CD14-positive monocyte (primary cell): ENCODE results near the gene CALHM1. TPM values are rescaled to one million over a fixed set of nuclear protein-coding genes. Genes with fewer than 3 reads are reported as not detected.
"Not testable (repeated sequence)": the region's sequence is repeated elsewhere in the genome, so short reads cannot be mapped to it uniquely, and the experiment has no call there.

Experiments
- DNase-seq, 3 donors: peaks; one replicate each; pipeline ENCODE4 v3.0.0-alpha.2; 2011 to 2022
- H2AFZ ChIP-seq: 2 replicates; pipeline ENCODE4 v1.6.0; 2012; ENCODE audit warnings: mild to moderate bottlenecking, low read depth, low read length, inconsistent platforms; ENCODE audit not compliant: insufficient read depth, poor library complexity, severe bottlenecking
- H3K27ac ChIP-seq, 2 donors: 1 replicate in 1 of 2; 2 replicates in 1 of 2; pipeline ENCODE4 v1.5.1; 2012 to 2013; ENCODE audit warnings: low read length in 2 of 2, control low read depth in 1 of 2, inconsistent platforms in 1 of 2, low read depth in 1 of 2, mild to moderate bottlenecking in 1 of 2
- H3K27me3 ChIP-seq, 2 donors: one replicate each; pipeline versions ENCODE4 v1.6.0 to v1.6.1; 2011 to 2013; ENCODE audit warnings: low read length in 2 of 2; ENCODE audit not compliant: control insufficient read depth in 2 of 2, insufficient read depth in 2 of 2
- H3K36me3 ChIP-seq, 2 donors: replicated peaks in 1 of 2; 1 replicate in 1 of 2; 2 replicates in 1 of 2; pipeline versions ENCODE4 v1.5.1 to v1.6.1; 2012 to 2013; ENCODE audit warnings: low read length in 2 of 2, control low read depth in 1 of 2, inconsistent platforms in 1 of 2, mild to moderate bottlenecking in 1 of 2; ENCODE audit not compliant: insufficient read depth in 2 of 2, control insufficient read depth in 1 of 2
- H3K4me1 ChIP-seq, 2 donors: 1 replicate in 1 of 2; 2 replicates in 1 of 2; pipeline versions ENCODE4 v1.5.1 to v1.6.1; 2012 to 2013; ENCODE audit warnings: low read length in 2 of 2, control low read depth in 1 of 2, inconsistent platforms in 1 of 2, mild to moderate bottlenecking in 1 of 2, moderate library complexity in 1 of 2; ENCODE audit not compliant: insufficient read depth in 2 of 2, control insufficient read depth in 1 of 2
- H3K4me2 ChIP-seq: replicated peaks from 2 replicates; pipeline ENCODE3; 2012; ENCODE audit warnings: low read length, moderate library complexity, mild to moderate bottlenecking; ENCODE audit not compliant: poor library complexity, severe bottlenecking; ENCODE audit errors: extremely low read depth
- H3K4me3 ChIP-seq, 3 experiments: fragments of 200-600 bp in 1 of 3; sonication (generic) in 1 of 3; replicated peaks in 1 of 3; 1 replicate in 2 of 3; 2 replicates in 1 of 3; pipeline ENCODE4 v1.5.1; 2011 to 2013; ENCODE audit warnings: low read length in 3 of 3, mild to moderate bottlenecking in 3 of 3, control low read depth in 2 of 3, low read depth in 2 of 3, inconsistent platforms in 1 of 3, moderate library complexity in 1 of 3
- H3K79me2 ChIP-seq: 2 replicates; pipeline ENCODE4 v1.6.0; 2012; ENCODE audit warnings: mild to moderate bottlenecking, control low read depth, inconsistent platforms, low read length, moderate library complexity; ENCODE audit not compliant: insufficient read depth
- H3K9ac ChIP-seq: 2 replicates; pipeline ENCODE4 v1.6.0; 2017; ENCODE audit warnings: low read length, mild to moderate bottlenecking; ENCODE audit not compliant: insufficient read depth, poor library complexity, severe bottlenecking
- H3K9me3 ChIP-seq, 2 donors: replicated peaks in 1 of 2; 1 replicate in 1 of 2; 2 replicates in 1 of 2; pipeline versions ENCODE4 v1.5.1 to v1.6.1; 2012 to 2013; ENCODE audit warnings: low read length in 2 of 2, control low read depth in 1 of 2; ENCODE audit not compliant: control insufficient read depth in 1 of 2, insufficient read depth in 1 of 2
- H4K20me1 ChIP-seq: 2 replicates; pipeline ENCODE4 v1.6.0; 2012; ENCODE audit warnings: mild to moderate bottlenecking, low read length, control low read depth, moderate library complexity; ENCODE audit not compliant: insufficient read depth
- H3K27ac Mint-ChIP-seq, 7 donors: one replicate each; pipeline ENCODE4 v1.8.0; 2020; ENCODE audit warnings: mild to moderate bottlenecking in 7 of 7, mixed read lengths in 7 of 7, moderate library complexity in 6 of 7, inconsistent platforms in 2 of 7
- H3K27me3 Mint-ChIP-seq, 3 donors: one replicate each; pipeline ENCODE4 v1.8.0; 2021 to 2022; ENCODE audit warnings: low read depth in 3 of 3, mild to moderate bottlenecking in 3 of 3, mixed read lengths in 3 of 3, moderate library complexity in 3 of 3, inconsistent platforms in 1 of 3
- H3K36me3 Mint-ChIP-seq, 2 donors: one replicate each; pipeline ENCODE4 v1.8.0; 2020; ENCODE audit warnings: mixed read lengths in 2 of 2, inconsistent platforms in 1 of 2, mild to moderate bottlenecking in 1 of 2
- H3K4me1 Mint-ChIP-seq: one replicate; pipeline ENCODE4 v1.8.0; 2020; ENCODE audit warnings: mild to moderate bottlenecking, mixed read lengths
- H3K4me3 Mint-ChIP-seq, 2 donors: one replicate each; pipeline ENCODE4 v1.8.0; 2020; ENCODE audit warnings: mild to moderate bottlenecking in 2 of 2, mixed read lengths in 2 of 2, moderate library complexity in 1 of 2
- H3K9me3 Mint-ChIP-seq, 7 donors: one replicate each; pipeline ENCODE4 v1.8.0; 2020 to 2022; ENCODE audit warnings: mixed read lengths in 7 of 7, mild to moderate bottlenecking in 6 of 7, moderate library complexity in 6 of 7, inconsistent platforms in 2 of 7
- WGBS: methylation state at CpG from one replicate; pipeline ENCODE4 v1.1.5; 2013; ENCODE audit warnings: missing lambda C conversion rate; ENCODE audit not compliant: insufficient coverage; 5-methylcytosine and 5-hydroxymethylcytosine counted together
- intact Hi-C, 2 donors: fragments of 100-400 bp; cut with micrococcal nuclease; formaldehyde crosslinking; loops; one replicate each; pipeline versions ENCODE4 v1.15.0 to v1.15.1; 2023
- polyA plus RNA-seq, 3 donors: library from polyadenylated mRNA; depleted of rRNA in 1 of 3; unstranded in 2 of 3; stranded (reverse) in 1 of 3; fragments of 300-500 nt in 2 of 3; fragments of >200 nt in 1 of 3; fragmentation: Illumina TruSeq in 2 of 3; gene quantifications; 1 replicate in 2 of 3; 2 replicates in 1 of 3; pipeline ENCODE4 v1.2.3, GENCODE V29; 2012 to 2021
- TF ChIP-seq, protein P1 (sequence below): fragments of 200-600 bp; IDR thresholded peaks from one replicate; pipeline ENCODE4 v1.8.0; 2022; ENCODE audit warnings: antibody characterized with exemption, mild to moderate bottlenecking

The CALHM1 gene
- polyA plus RNA-seq, 3 donors: not detected

DNA sequence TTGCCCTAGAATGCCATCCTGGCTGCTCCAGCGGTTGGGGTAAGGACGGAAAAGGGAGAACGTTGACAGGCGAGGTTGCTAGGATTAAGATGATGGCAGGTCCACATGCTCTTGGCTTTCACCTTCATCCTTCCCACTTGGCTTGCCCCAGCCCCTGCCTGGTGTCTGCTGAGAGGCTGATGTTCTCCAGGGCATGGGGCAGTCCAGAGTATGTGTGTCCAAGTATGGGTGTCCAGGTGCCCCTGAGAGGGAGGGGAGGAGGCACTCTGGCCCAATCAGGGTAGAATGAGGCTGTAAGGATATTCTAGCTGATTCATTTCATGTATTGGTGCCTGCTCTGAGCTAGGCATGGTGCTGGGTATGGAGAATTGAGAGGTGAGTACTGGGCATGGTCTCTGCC is 47.4 kb upstream of the CALHM1 start:
- H4K20me1 ChIP-seq: no peaks in the 10 kb centered on the region
- no peaks in the 10 kb centered on the region for H3K36me3 Mint-ChIP-seq
- H3K27me3 Mint-ChIP-seq: peaks cover 4 to 11% (median 10%) of the 10 kb centered on the region in 3 donors
- DNase-seq: no peak
- H2AFZ ChIP-seq: no peak overlapping the region
- H3K9me3 ChIP-seq: no peaks in the 10 kb centered on the region
- H3K4me3 ChIP-seq: no peak overlapping the region
- intact Hi-C loops: no loop called here
- peaks cover 0 to 7% of the 10 kb centered on the region in 2 donors for H3K4me1 ChIP-seq
- TF ChIP-seq, protein P1, sequence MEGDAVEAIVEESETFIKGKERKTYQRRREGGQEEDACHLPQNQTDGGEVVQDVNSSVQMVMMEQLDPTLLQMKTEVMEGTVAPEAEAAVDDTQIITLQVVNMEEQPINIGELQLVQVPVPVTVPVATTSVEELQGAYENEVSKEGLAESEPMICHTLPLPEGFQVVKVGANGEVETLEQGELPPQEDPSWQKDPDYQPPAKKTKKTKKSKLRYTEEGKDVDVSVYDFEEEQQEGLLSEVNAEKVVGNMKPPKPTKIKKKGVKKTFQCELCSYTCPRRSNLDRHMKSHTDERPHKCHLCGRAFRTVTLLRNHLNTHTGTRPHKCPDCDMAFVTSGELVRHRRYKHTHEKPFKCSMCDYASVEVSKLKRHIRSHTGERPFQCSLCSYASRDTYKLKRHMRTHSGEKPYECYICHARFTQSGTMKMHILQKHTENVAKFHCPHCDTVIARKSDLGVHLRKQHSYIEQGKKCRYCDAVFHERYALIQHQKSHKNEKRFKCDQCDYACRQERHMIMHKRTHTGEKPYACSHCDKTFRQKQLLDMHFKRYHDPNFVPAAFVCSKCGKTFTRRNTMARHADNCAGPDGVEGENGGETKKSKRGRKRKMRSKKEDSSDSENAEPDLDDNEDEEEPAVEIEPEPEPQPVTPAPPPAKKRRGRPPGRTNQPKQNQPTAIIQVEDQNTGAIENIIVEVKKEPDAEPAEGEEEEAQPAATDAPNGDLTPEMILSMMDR: no peak
- WGBS: no CpG with 5 or more reads among the region's 4 CpGs
- no peaks in the 10 kb centered on the region for H3K27me3 ChIP-seq
- no peak overlapping the region for H3K27ac Mint-ChIP-seq
- no peak overlapping the region for H3K4me2 ChIP-seq
- H3K27ac ChIP-seq: no peak overlapping the region
- H3K9me3 Mint-ChIP-seq: no peaks in the 10 kb centered on the region
- no peak overlapping the region for H3K4me3 Mint-ChIP-seq
- H3K4me1 Mint-ChIP-seq: peaks cover 10% of the 10 kb centered on the region
- no peak overlapping the region for H3K9ac ChIP-seq
- no peaks in the 10 kb centered on the region for H3K36me3 ChIP-seq
- H3K79me2 ChIP-seq: no peaks in the 10 kb centered on the region

- Mint-ChIP-seq H3K27ac (no peak overlapping the region), H3K36me3 (no peaks in the 10 kb centered on the region), H3K9me3 (no peaks in the 10 kb centered on the region), H3K27me3 (peaks cover 13 to 20% (median 15%) of the 10 kb centered on the region in 3 donors), H3K4me3 (no peak overlapping the region), H3K4me1 (peaks cover 7% of the 10 kb centered on the region)
- no peak overlapping the region for H3K4me2 ChIP-seq
- no peaks in the 10 kb centered on the region for H3K79me2 ChIP-seq
- H3K4me3 ChIP-seq: no peak overlapping the region
- H3K9ac ChIP-seq: no peak overlapping the region
- no peak overlapping the region for H3K27ac ChIP-seq
- H3K36me3 ChIP-seq: no peaks in the 10 kb centered on the region
- no peak for DNase-seq
- H3K4me1 ChIP-seq: peaks cover 0 to 7% of the 10 kb centered on the region in 2 donors
- 39% methylated on average over 4 of the region's 10 CpGs for WGBS
- H3K27me3 ChIP-seq: no peaks in the 10 kb centered on the region
- intact Hi-C loops: no loop called here
- H4K20me1 ChIP-seq: no peaks in the 10 kb centered on the region
- no peak overlapping the region for H2AFZ ChIP-seq
- H3K9me3 ChIP-seq: no peaks in the 10 kb centered on the region
- TF ChIP-seq, protein P1: no peak
Measured at GRCh38 chr10:103504181-103504783, 45.6 kb upstream of the CALHM1 start.

DNA sequence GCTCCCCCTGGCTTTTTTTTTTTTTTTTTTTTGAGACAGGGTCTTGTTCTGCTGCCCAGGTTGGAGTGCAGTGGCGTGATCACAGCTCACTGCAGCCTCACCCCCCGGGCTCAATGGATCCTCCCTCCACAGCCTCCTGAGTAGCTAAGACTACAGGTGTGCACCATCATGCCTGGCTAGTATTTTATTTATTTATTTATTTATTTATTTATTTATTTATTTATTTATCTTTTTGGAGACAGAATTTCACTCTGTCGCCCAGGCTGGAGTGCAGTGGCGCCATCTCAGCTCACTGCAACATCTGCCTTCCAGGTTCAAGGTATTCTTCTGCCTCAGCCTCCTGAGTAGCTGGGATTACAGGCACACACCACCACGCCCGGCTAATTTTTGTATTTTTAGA is 45.1 kb upstream of the CALHM1 start:
- H3K9ac ChIP-seq, H3K4me2 ChIP-seq, H3K9me3 Mint-ChIP-seq, H3K27ac Mint-ChIP-seq, H3K4me3 ChIP-seq, H3K27me3 ChIP-seq, H3K4me1 Mint-ChIP-seq, H3K79me2 ChIP-seq, H3K27ac ChIP-seq, DNase-seq, H4K20me1 ChIP-seq, intact Hi-C loops, H3K9me3 ChIP-seq, H3K36me3 ChIP-seq, H3K4me3 Mint-ChIP-seq, H2AFZ ChIP-seq, H3K36me3 Mint-ChIP-seq, H3K4me1 ChIP-seq: not testable (repeated sequence)
- H3K27me3 Mint-ChIP-seq: peaks cover 13 to 21% (median 15%) of the 10 kb centered on the region in 3 donors
- WGBS: 100% methylated on average over 2 of the region's 6 CpGs
